Immature natural killer cell (primary cell): ENCODE data around the gene LRRN2. TPM values are rescaled to one million over a fixed set of nuclear protein-coding genes. Genes with fewer than 3 reads are reported as not detected.
"Not testable (repeated sequence)": the region's sequence is repeated elsewhere in the genome, so short reads cannot be mapped to it uniquely, and the experiment has no call there.

Source experiments
- DNase-seq, 3 donors: peaks; one replicate each; pipeline ENCODE4 v3.0.0; 2022; ENCODE audit warnings: mixed read lengths in 1 of 3
- H3K27ac Mint-ChIP-seq, 6 donors: one replicate each; pipeline ENCODE4 v1.8.0; 2020; ENCODE audit warnings: mixed read lengths in 6 of 6, mild to moderate bottlenecking in 5 of 6, inconsistent platforms in 4 of 6, moderate library complexity in 3 of 6
- H3K27me3 Mint-ChIP-seq, 3 donors: one replicate each; pipeline ENCODE4 v1.8.0; 2020 to 2021; ENCODE audit warnings: low read depth in 3 of 3, mild to moderate bottlenecking in 3 of 3, mixed read lengths in 3 of 3, moderate library complexity in 3 of 3, inconsistent platforms in 1 of 3
- H3K36me3 Mint-ChIP-seq, 3 donors: one replicate each; pipeline ENCODE4 v1.8.0; 2020; ENCODE audit warnings: mixed read lengths in 3 of 3, inconsistent platforms in 2 of 3, mild to moderate bottlenecking in 2 of 3
- H3K4me1 Mint-ChIP-seq, 2 donors: one replicate each; pipeline ENCODE4 v1.8.0; 2020; ENCODE audit warnings: inconsistent platforms in 2 of 2, mild to moderate bottlenecking in 2 of 2, mixed read lengths in 2 of 2, moderate library complexity in 1 of 2
- H3K4me3 Mint-ChIP-seq, 5 donors: one replicate each; pipeline ENCODE4 v1.8.0; 2020; ENCODE audit warnings: mild to moderate bottlenecking in 5 of 5, mixed read lengths in 5 of 5, inconsistent platforms in 3 of 5, moderate library complexity in 3 of 5
- H3K9me3 Mint-ChIP-seq, 6 donors: one replicate each; pipeline ENCODE4 v1.8.0; 2020; ENCODE audit warnings: mild to moderate bottlenecking in 6 of 6, mixed read lengths in 6 of 6, inconsistent platforms in 4 of 6, moderate library complexity in 3 of 6
- polyA plus RNA-seq, 3 donors: library from polyadenylated mRNA; unstranded; fragments of 300-500 nt; fragmentation: Illumina TruSeq; gene quantifications; one replicate each; pipeline ENCODE4 v1.2.3, GENCODE V29; 2021

Gene LRRN2
- polyA plus RNA-seq, result not detected

DNA sequence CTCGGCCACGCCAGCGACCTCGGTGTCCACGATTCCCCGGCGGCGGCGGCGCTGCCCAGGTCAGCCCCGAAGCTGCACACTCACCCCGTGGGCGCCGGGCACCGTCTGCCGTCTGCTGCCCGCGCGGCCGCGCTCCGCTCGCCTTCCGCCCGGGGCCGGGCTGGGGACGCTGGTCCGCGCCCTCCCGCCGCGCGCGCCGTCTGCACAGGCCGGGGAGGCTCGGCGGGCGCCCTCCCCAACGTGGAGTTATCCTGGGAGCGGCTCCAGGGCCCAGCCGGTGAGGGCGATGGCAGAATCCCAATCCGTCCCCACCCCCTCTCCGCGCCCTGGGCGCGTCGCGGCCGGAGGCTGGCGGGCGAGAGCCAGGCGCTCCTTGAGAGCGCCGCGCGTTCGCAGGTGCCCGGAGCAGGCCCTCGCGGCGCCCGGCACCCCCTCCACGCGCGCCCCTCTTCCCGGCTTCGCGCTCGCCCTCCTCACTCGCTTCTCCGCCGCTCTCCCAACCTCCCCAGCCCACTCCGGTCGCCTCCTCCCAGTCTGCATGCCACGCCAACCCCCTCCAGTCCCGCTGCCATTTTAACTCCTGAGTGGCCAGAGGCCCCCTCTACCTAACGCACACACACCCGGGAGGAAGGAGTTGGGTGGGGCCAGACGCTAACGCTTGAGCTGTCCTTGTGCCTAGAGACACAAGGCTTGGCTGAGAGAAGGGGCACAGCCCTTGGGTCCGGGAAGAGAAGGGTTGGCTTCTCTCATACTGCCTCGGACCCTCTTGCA lies at the start of gene LRRN2:
Gene LRRN2, minus strand, starts transcription at position 503 of the 771 bp plus-strand sequence. CDS start 65,746 bp downstream, outside the sequence.
- no peaks in the 10 kb centered on the region for H3K36me3 Mint-ChIP-seq
- H3K4me1 Mint-ChIP-seq, result peaks cover 0 to 2% of the 10 kb centered on the region in 2 donors
- H3K27me3 Mint-ChIP-seq, result peaks cover 5 to 23% (median 9%) of the 10 kb centered on the region in 3 donors
- no peak for DNase-seq
- peak within 1 kb of the TSS; percentile 40 to 67 (median 47) for H3K4me3 Mint-ChIP-seq
- H3K27ac Mint-ChIP-seq, result no peak within 1 kb of the TSS
- H3K9me3 Mint-ChIP-seq, result no peaks in the 10 kb centered on the region

DNA sequence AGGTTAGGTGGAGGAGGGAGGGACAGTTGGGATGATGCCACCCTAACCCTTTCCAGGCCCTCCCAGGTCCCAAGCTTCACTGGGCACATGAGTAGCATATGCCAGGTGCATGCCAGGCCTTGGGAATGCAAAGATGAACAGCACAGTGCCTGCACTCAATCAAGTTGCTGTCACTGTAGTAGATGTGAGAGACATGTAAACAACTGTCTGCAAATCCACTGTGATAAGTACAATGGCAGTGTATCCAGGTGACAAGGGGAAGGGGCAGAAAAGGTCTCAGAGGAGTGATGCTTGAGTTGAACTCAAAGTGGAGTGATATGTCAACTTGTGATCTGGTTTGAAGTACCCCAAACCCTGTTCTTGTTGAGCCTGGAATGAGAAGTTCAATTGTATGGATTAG lies 49.5 kb upstream of the LRRN2 start:
- Mint-ChIP-seq H3K9me3 (peaks cover 0 to 24% (median 9%) of the 10 kb centered on the region in 6 donors), H3K36me3 (peaks cover 0 to 6% (median 0%) of the 10 kb centered on the region in 3 donors), H3K27me3 (peaks cover 4 to 27% (median 13%) of the 10 kb centered on the region in 3 donors), H3K4me1 (no peaks in the 10 kb centered on the region), H3K27ac (no peak overlapping the region), H3K4me3 (no peak overlapping the region)
- DNase-seq, result no peak

DNA sequence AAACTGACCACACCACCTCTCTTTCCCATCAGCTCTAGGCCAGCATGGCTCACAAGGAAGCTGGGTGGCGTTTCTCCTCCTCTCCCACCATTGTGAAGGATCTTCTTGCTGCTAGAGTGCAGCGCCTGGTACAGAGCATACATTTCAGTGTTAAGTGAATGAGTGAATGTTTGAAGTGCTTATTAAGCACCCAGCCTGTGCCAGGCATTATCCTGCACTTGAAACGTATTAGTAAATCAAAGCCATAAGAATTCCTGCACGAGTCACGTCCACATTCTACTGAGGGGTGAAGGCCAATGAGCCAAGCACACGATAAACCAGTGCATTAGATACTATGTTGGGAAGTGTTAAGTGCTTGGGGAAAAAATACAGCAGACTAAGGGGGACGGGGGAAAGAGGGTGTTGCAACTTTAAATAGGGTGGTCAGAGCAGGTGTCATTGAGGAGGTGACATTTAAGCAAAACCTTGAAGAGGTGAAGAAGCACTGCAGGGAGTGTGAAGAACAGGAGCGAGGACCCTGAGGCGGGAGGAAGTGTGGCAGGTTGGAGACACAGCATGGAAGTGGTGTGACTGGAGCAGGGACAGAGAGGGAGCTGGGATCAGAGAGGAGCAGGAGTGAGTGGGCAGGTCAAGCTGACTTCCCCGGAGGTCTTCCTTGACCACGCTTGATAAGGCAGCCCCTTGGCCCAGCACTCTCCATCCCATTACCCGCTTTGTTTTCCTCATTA lies 48.5 kb upstream of the LRRN2 start:
- H3K27me3 Mint-ChIP-seq, result peaks cover 3 to 27% (median 13%) of the 10 kb centered on the region in 3 donors
- no peak overlapping the region for H3K4me3 Mint-ChIP-seq
- peaks cover 0 to 22% (median 7%) of the 10 kb centered on the region in 6 donors for H3K9me3 Mint-ChIP-seq
- no peak for DNase-seq
- no peak overlapping the region for H3K27ac Mint-ChIP-seq
- peaks cover 0 to 6% (median 0%) of the 10 kb centered on the region in 3 donors for H3K36me3 Mint-ChIP-seq
- no peaks in the 10 kb centered on the region for H3K4me1 Mint-ChIP-seq

DNA sequence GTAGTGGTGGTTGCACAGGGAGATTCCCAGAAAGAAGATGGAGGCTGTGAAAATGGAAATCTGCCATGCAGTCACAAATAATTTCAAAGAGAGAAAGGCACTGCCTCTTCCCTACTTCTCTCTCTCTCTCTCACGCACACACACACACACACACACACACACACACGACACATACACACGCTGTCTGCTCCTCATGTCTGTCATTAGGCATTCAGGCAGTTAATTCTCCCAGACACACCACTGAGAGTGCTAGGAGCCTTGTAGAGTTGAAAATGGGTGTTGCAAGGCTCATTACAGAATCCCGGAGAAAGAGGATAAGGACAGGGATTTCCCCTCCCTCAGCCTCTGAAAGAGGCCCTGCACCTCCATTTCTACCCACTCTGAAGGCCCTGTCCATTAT lies 47.8 kb upstream of the LRRN2 start:
- H3K4me3 Mint-ChIP-seq, result no peak overlapping the region
- peaks cover 0 to 14% (median 2%) of the 10 kb centered on the region in 6 donors for H3K9me3 Mint-ChIP-seq
- H3K36me3 Mint-ChIP-seq, result peaks cover 0 to 4% (median 0%) of the 10 kb centered on the region in 3 donors
- no peak for DNase-seq
- no peak overlapping the region for H3K27ac Mint-ChIP-seq
- peaks cover 3 to 25% (median 9%) of the 10 kb centered on the region in 3 donors for H3K27me3 Mint-ChIP-seq
- H3K4me1 Mint-ChIP-seq, result no peaks in the 10 kb centered on the region

DNA sequence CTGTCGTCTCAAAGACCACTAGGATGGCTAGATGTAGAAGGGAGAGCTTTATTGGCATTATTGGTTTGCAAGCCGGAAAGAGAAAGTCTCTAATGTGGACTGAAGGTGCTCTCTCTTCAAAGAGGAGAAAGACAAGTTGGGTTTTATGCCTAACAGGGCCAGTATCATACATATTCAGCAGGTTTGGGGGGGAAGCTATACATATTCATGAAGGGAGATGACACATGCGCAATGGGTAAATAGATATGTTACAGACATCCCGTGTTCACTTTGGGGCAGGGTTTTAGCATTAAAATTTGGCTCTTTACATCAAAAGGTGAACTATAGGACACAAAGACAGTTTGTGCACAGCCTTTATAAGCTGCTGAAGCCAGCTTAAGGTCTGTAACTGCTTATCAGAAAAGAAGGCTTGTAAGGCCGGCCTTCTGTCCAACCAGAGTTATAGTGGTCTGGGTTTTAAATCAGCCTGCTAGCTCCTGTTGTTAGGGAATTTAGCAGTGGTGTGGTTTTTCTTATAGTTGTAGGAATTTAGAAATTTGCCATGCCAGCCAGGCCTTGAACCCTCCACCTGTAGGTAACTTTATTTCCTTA lies 46.5 kb upstream of the LRRN2 start:
- peaks cover 0 to 4% (median 0%) of the 10 kb centered on the region in 6 donors for H3K9me3 Mint-ChIP-seq
- H3K4me1 Mint-ChIP-seq, result no peaks in the 10 kb centered on the region
- H3K4me3 Mint-ChIP-seq, result no peak overlapping the region
- peaks cover 0 to 3% (median 0%) of the 10 kb centered on the region in 3 donors for H3K36me3 Mint-ChIP-seq
- H3K27me3 Mint-ChIP-seq, result peaks cover 4 to 24% (median 9%) of the 10 kb centered on the region in 3 donors
- DNase-seq, result no peak
- no peak overlapping the region for H3K27ac Mint-ChIP-seq

DNA sequence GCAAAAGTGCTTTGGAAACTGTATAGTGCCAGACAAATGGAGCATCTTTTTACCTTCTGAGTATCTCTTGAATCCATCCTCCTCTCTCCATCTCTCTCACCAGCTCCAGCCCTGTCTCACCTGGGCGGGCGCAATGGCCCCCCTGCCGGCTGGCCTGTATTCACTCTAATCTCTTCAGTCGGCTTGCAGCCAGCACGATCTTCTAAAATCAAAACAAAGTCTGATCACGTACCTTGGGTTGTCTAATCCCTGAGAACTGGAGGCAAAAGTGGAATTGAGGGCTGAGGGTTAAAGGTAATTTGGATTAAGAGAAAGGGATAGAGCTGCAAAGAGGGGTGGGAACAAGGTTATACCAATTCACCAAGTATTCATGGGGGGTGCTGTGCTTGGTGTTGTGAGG lies 46.0 kb upstream of the LRRN2 start:
- DNase-seq, result no peak
- Mint-ChIP-seq H3K27me3 (peaks cover 6 to 19% (median 10%) of the 10 kb centered on the region in 3 donors), H3K4me3 (no peak overlapping the region), H3K4me1 (no peaks in the 10 kb centered on the region), H3K9me3 (no peaks in the 10 kb centered on the region), H3K27ac (no peak overlapping the region), H3K36me3 (no peaks in the 10 kb centered on the region)

DNA sequence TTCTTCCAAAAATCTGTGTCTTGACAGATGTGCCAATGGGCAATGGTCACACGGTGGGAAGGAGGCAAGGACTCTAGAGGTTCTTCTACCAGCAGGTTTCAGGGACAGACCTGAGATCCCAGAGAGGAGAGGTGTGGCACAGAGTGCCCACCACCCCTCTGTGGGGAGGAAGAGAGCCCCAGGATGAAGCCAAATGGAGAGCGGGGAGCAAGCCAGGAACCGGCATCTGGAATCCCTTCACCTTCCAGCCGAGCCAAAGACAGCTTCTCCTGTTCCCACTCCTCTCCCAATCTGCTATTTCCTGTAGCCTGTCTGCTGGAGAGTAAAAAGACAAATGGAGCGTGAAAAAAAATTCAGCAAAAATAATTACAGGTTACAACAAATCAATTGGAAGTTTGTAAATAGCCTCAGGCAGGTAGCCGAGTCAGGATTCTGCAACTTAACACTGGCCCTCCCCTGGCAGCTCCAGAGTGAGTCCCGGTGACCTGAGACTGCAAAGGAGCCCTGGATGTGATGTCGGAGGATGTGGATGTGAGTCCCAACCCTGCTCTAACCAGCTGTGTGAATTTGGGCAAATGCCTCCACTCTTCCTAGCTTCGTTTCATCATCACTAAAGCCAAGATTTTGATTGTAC lies 45.4 kb upstream of the LRRN2 start:
- no peak for DNase-seq
- Mint-ChIP-seq H3K27ac (no peak overlapping the region), H3K27me3 (peaks cover 6 to 19% (median 11%) of the 10 kb centered on the region in 3 donors), H3K9me3 (no peaks in the 10 kb centered on the region), H3K4me3 (no peak overlapping the region), H3K36me3 (no peaks in the 10 kb centered on the region), H3K4me1 (no peaks in the 10 kb centered on the region)

DNA sequence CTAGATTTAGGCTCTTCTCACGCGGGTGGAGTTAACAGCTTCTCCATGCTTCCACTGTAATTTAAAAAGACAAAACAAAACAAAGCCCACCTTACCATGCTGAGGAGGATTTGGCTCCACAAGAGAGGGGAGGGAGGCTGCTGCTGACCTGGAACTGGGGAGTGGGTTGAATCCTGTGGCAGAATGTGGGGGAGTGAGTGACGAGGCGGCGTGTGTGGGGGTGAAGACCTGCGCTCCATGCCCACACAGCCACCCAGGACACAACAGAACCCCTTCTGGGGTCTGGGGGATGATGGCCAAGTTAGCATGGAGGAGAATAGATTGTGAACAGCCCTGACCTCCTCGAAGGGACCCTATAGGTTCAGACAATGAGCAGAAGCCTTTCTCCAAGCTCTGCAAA lies 44.0 kb upstream of the LRRN2 start:
- peaks cover 6 to 19% (median 10%) of the 10 kb centered on the region in 3 donors for H3K27me3 Mint-ChIP-seq
- H3K4me1 Mint-ChIP-seq, result no peaks in the 10 kb centered on the region
- H3K27ac Mint-ChIP-seq, result no peak overlapping the region
- DNase-seq, result no peak
- no peak overlapping the region for H3K4me3 Mint-ChIP-seq
- H3K36me3 Mint-ChIP-seq, result no peaks in the 10 kb centered on the region
- no peaks in the 10 kb centered on the region for H3K9me3 Mint-ChIP-seq

DNA sequence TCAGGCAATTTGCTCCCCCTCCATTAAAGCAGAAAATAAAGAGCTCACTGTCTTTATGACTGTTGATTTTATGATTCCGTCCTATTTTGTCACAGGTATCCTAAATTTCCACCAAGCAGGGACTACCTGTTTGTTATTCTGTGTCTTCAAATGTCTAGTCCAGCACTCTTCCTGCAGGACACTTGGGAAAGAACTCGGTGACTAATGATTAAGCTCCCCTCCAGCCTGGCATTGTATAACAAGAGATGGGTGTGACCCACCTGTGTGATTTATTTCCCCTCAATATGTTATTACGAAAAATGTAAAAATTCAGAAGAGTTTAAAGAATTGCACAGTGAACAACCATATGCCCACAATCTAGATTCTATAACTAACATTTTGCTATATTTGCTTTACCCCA lies 42.9 kb upstream of the LRRN2 start:
- Mint-ChIP-seq H3K36me3 (no peaks in the 10 kb centered on the region), H3K4me3 (no peak overlapping the region), H3K27me3 (peaks cover 3 to 13% (median 7%) of the 10 kb centered on the region in 3 donors), H3K4me1 (peaks cover under 1 to 3% of the 10 kb centered on the region in 2 donors), H3K27ac (no peak overlapping the region), H3K9me3 (no peaks in the 10 kb centered on the region)
- no peak for DNase-seq

DNA sequence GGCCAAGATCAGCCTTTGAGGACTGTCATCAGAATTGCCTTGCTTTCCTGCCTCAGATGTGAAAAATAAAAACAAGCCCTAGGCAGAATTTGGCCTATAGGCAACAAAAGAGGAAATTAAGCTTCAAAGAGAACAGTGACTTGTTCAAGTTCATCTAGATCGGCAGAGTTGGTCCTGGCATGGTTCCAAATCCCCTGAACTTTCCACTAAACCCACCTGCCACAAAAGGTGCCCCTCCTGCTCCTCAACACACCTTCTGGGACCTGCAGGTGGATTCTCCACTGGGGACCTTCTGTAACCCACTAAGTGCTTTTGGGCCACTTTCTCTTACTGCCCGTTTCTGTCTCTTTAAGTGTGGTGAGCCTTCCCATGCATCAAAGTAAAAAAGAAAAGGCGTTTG lies 42.5 kb upstream of the LRRN2 start:
- Mint-ChIP-seq H3K27me3 (peaks cover 3 to 13% (median 10%) of the 10 kb centered on the region in 3 donors), H3K9me3 (no peaks in the 10 kb centered on the region), H3K27ac (no peak overlapping the region), H3K36me3 (no peaks in the 10 kb centered on the region), H3K4me1 (peaks cover 4 to 7% of the 10 kb centered on the region in 2 donors), H3K4me3 (no peak overlapping the region)
- no peak for DNase-seq

DNA sequence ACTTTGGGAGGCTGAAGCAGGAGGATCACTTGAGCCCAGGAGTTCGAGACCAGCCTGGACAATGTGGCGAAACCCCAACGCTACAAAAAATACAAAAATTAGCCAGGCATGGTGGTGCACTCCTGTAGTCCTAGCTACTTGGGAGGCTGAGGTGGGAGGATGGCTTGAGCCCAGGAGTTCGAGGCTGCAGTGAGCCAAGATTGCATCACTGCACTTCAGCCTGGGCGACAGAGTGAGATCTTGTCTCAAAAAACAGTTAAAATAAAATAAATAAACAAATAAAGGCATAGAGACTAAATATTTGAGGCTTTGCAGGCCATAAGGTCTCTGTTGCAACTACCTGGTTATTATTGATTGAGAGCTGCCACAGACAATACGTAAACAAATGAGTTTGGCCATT lies 41.9 kb upstream of the LRRN2 start:
- H3K4me1 Mint-ChIP-seq, result peaks cover 9 to 12% of the 10 kb centered on the region in 2 donors
- H3K27me3 Mint-ChIP-seq, result peaks cover 3 to 13% (median 10%) of the 10 kb centered on the region in 3 donors
- not testable (repeated sequence) for H3K9me3 Mint-ChIP-seq, H3K4me3 Mint-ChIP-seq, H3K36me3 Mint-ChIP-seq, DNase-seq, H3K27ac Mint-ChIP-seq

DNA sequence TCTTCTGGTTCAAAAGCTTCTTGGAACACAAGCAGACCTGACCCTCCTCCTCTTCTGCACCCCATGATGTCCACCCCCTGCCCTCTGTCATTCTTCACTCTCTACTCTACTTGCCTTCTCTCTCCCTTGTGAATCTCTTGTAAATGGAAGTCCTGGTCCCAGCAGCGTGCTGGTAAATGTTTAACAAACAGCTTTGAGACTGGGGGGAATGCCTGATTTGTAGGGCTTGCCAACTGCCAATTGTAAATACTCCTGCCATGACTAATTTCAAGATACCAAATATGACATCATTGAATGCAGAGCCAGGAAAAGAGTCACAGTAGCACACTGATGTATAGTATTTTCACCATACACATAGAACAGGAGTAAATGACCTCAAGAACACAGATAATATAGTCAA lies 40.9 kb upstream of the LRRN2 start:
- no peaks in the 10 kb centered on the region for H3K36me3 Mint-ChIP-seq
- peaks cover 3 to 12% (median 8%) of the 10 kb centered on the region in 3 donors for H3K27me3 Mint-ChIP-seq
- H3K4me3 Mint-ChIP-seq, result no peak overlapping the region
- no peak for DNase-seq
- peaks cover 19 to 21% of the 10 kb centered on the region in 2 donors for H3K4me1 Mint-ChIP-seq
- H3K27ac Mint-ChIP-seq, result no peak overlapping the region
- no peaks in the 10 kb centered on the region for H3K9me3 Mint-ChIP-seq

DNA sequence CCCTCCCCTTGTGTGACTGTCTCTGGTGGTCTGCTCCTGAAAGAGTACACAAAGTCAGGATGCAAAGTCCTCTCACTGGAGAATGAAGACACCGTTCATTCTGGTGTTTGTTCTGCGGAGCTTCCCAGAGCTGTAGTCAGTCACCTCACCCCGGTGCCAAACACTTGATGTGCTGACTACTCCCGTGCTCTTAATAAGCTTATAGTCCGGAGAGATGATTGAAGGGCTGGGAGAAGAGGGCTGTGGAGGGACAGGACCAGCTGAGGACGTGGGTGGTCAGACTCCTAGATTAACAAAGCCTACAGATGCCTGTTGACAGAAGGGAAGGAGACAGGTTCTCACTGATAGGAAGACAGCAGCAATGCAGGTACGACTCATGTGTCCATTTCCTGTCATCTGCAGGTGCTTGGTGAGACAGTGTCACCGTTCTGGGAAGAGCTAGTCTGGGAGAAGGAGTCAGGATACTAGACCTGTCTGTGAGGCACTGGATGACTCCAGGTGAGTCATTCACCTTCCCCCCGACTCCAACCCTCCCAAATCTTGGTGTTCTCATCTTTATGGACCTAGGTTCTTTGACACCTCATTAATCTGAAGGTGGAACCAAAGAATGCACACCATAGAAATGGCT lies 40.4 kb upstream of the LRRN2 start:
- H3K9me3 Mint-ChIP-seq, result no peaks in the 10 kb centered on the region
- H3K36me3 Mint-ChIP-seq, result no peaks in the 10 kb centered on the region
- no peak overlapping the region for H3K27ac Mint-ChIP-seq
- no peak for DNase-seq
- H3K27me3 Mint-ChIP-seq, result peaks cover 3 to 12% (median 5%) of the 10 kb centered on the region in 3 donors
- H3K4me3 Mint-ChIP-seq, result no peak overlapping the region
- H3K4me1 Mint-ChIP-seq, result peaks cover 19 to 23% of the 10 kb centered on the region in 2 donors
